Activated CD4-positive, alpha-beta T cell treated with anti-CD3 and anti-CD28 coated beads for 24 hours (primary cell): ENCODE data around the gene STMN1.
A peak's percentile ranks its signal among the peaks of the same experiment; 100 is the strongest.
"Not testable (repeated sequence)": the region's sequence is repeated elsewhere in the genome, so short reads cannot be mapped to it uniquely, and the experiment has no call there.

Experiments used
- DNase-seq, 2 donors: peaks; one replicate each; pipeline ENCODE4 v3.0.0-alpha.2; 2020; ENCODE audit warnings: low read depth in 2 of 2

The STMN1 gene

GRCh38 chr1:25905680-25906643 is at the start of gene STMN1:
Gene STMN1 (minus strand): TSS chr1:25906419. CDS start chr1:25904676, 1,743 bp downstream.
- peak; percentile 85 to 91 for DNase-seq

DNA sequence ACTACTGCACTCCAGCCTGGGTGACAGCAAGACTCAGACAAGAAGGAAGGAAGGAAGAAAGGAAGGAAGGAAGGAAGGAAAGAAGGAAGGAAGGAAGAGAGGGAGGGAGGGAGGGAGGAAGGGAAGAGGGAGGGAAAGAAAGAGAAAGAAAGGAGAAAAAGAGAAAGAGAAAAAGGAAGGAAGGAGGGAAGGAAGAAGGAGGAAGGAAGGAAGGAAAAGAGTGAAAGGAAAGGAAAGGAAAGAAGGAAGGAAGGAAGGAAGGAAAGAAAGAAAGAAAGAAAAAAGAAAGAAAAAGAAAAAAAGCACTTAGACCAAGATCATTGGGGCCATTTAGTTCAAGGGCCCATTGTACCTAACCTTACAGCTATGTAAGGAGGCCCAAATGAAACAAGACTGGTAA is 49.3 kb upstream of the STMN1 start:
- no peak for DNase-seq

- no peak for DNase-seq
These were observed 48.2 kb upstream of the STMN1 start for GRCh38 chr1:25954282-25954938.

- no peak for DNase-seq
These were observed 46.7 kb upstream of the STMN1 start for GRCh38 chr1:25952841-25953401.

DNA sequence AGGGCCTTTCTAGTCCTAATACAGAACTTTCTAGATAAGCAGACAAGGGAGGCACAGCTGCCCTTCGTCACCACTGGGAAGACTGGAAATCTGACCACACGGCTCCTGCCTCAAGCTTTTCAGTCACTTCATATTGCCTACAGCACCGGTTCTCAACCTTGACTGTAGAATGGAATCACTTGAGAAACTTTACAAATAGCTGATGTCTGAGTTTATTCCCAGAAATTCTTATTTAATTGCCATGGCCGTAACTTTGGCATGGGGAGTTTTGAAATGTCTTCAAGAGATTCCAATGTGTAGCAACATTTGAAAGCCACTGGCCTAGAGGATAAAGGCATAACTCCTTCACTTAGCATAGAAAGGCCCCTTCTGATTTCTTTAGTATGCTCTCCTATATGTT is 42.4 kb upstream of the STMN1 start:
- no peak for DNase-seq

DNA sequence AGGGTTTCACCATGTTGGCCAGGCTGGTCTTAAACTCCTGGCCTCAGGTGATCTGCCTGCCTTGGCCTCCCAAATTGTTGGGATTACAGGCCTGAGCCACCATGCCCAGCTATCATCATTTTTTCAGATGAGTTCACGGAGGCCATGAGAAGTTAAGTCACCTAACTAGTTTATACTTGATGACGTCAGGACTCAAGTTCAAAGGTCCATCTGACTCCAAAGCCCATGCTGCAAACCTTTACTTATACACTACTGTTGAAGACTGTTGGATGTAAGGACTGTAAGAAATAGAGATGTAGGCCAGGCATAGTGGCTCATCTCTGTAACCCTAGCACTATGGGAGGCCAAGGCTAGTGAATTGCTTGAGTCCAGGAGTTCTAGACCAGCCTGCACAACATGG is 40.8 kb upstream of the STMN1 start:
- no peak for DNase-seq

GRCh38 chr1:25945761-25946160 is 39.5 kb upstream of the STMN1 start:
- DNase-seq, result no peak

DNA sequence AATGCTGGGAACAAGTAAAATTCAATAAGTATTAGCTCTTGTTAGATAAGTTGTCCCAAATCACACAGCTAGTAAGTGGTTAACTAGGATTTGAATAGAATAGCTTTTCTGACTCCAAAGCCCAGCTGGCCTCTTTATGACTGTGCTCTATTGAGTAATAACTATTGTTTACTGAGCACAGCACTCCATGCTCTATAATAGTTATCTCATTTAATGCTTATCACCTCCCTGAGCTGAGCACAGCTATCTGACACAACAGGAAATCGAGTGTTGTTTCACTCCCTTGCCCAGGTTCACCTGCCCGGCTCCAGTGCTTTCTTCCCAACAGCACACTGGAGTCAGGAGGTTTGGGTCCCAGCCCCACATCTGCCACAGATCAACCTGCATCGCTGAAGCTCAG is 38.8 kb upstream of the STMN1 start:
- no peak for DNase-seq

DNA sequence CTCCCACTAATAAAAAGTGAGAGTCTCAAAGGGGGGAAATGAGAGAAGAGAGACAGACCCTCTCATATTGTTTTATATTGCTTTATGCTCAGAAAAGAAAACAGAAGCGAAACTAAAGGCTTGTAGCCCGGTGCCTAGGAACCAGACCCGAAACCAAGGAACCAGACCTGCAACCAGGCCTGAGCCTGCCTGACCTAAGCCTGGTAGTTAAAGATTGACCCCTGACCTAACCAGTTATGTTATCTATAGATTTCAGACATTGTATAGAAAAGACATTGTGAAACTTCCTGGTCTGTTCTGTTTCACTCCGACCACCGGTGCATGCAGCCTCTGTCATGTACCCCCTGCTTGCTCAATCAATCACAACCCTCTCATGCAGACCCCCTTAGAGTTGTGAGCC is 37.3 kb upstream of the STMN1 start:
- not testable (repeated sequence) for DNase-seq

GRCh38 chr1:25936947-25937346 is 30.7 kb upstream of the STMN1 start:
- DNase-seq, result no peak

GRCh38 chr1:25933479-25934365 is 27.5 kb upstream of the STMN1 start:
- no peak for DNase-seq

- DNase-seq, result not testable (repeated sequence)
These were observed 26.7 kb upstream of the STMN1 start for GRCh38 chr1:25932811-25933400.

DNA sequence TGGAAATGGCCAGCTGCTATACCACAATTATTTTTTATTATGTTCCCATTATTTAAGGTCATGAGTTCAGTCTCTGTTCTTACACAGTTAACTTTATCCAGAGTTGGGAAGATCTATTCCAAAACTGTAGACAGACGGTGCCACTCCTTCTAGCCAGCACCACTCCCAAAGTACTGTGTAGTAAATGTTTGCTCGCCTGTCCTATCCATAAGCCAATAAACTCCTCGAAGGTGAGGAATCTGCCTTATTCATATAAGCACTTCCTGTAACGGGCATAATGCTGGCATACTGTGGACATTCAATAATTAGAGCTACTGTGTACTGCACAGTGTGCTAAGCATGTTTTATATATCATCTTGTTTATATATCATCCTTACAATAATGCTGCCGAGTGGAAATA is 26.1 kb upstream of the STMN1 start:
- DNase-seq, result no peak

GRCh38 chr1:25929016-25929415 is 22.8 kb upstream of the STMN1 start:
- DNase-seq, result no peak

- no peak for DNase-seq
These were observed 21.5 kb upstream of the STMN1 start for GRCh38 chr1:25927521-25928265.

DNA sequence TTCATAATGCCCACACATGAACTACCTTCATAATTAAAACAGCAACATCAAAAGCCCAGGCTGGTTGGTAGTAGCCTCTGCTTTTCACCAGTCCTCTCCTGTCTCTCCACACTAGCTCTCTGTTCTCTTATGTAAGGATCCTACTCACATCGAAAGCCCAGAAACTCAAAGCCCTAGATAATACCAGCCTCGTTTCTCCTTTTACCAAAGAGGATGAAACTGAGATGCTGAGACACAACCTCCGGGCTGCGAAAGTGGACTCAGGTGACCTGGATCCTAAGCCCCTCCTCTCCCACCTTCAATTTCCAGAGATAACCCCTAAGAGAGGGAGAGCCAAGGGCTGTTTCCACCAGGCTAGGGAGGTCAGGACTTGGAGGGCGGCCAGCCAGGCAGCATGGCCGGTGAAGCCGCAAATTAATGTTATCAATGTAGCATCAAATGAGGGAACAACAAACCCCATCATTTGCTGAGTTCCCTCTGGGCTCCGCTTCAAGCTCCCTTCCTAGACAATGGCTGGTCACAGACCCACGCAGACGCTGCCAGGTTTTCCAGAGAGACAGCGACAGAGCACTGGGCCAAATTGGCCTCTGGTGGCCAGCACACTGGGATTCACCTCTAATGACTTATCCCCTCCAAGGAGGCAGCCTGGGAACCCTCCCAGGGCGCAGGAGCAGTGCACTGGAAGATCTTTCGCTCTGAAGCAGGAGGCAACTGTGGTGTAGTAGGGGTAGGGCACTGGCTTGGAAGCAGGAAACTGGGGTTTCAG is 20.7 kb upstream of the STMN1 start:
- DNase-seq, result no peak

GRCh38 chr1:25924454-25924853 is 18.2 kb upstream of the STMN1 start:
- DNase-seq, result no peak

- peak in 1 of 2 donors; percentile 12 for DNase-seq
These were observed 16.8 kb upstream of the STMN1 start for GRCh38 chr1:25922971-25923552.
